Epithelial cell of proximal tubule (primary cell): ENCODE results near the gene FBXL7. TPM values are rescaled to one million over a fixed set of nuclear protein-coding genes. Genes with fewer than 3 reads are reported as not detected.

Experiments
- DNase-seq: peaks from one replicate; pipeline ENCODE4 v3.0.0-alpha.2; 2011; ENCODE audit warnings: low read depth
- H3K4me3 ChIP-seq: 2 replicates; pipeline ENCODE4 v1.5.1; 2011; ENCODE audit warnings: low read depth, mild to moderate bottlenecking, low read length
- total RNA-seq: library from RNA; depleted of rRNA; stranded (reverse); fragments of >200 nt; gene quantifications from 2 replicates; pipeline ENCODE4 v1.2.3, GENCODE V29; 2015
- TF ChIP-seq, protein P1 (sequence below): conservative IDR thresholded peaks from 2 replicates; pipeline ENCODE4 v1.5.1; 2012; ENCODE audit warnings: low read depth, mild to moderate bottlenecking, low read length

The FBXL7 gene
- total RNA-seq, 1 donor from 2014 or later = 5.6 TPM

DNA sequence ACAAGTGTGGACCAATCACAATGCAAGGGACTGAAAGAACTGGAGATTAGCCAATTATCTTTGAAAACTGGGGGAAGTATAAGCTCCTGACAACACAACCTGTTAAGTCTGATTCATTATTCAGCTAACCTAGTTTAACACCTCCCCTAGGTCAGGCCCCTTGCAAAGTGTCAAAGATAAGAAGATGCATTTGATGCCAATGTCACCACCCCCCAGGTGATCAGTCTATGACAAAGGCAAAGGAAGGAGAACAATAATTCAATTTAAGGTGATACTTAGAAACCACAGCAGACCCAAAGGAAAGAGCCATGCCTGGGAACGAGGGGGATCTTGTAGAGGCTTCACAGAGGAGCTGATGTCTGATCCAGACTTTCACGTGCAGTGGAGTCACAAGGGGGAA is 137.9 kb downstream of the FBXL7 start:
- H3K4me3 ChIP-seq = no peak overlapping the region
- TF ChIP-seq, protein P1, sequence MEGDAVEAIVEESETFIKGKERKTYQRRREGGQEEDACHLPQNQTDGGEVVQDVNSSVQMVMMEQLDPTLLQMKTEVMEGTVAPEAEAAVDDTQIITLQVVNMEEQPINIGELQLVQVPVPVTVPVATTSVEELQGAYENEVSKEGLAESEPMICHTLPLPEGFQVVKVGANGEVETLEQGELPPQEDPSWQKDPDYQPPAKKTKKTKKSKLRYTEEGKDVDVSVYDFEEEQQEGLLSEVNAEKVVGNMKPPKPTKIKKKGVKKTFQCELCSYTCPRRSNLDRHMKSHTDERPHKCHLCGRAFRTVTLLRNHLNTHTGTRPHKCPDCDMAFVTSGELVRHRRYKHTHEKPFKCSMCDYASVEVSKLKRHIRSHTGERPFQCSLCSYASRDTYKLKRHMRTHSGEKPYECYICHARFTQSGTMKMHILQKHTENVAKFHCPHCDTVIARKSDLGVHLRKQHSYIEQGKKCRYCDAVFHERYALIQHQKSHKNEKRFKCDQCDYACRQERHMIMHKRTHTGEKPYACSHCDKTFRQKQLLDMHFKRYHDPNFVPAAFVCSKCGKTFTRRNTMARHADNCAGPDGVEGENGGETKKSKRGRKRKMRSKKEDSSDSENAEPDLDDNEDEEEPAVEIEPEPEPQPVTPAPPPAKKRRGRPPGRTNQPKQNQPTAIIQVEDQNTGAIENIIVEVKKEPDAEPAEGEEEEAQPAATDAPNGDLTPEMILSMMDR = no peak
- no peak for DNase-seq

DNA sequence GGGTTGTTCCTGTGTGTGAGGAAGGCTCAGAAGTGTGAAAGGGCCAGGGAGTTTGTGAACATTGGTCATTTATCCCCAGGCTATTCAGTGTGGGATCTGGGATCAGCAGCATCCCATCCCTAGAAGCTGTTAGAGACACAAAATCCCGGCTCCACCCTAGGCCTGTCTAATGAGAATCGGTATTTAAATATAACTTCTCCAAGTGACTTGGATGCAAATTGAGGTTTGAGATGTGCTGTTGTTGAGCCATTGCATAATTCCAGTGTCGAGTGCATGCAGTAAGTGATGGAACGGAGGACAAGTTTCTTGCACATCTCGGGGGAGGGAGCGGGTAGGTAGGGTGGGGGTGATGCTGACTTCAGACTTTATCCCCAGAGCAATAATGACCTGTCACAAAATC is 138.3 kb downstream of the FBXL7 start:
- no peak overlapping the region for H3K4me3 ChIP-seq
- DNase-seq = no peak
- TF ChIP-seq, protein P1 = no peak

DNA sequence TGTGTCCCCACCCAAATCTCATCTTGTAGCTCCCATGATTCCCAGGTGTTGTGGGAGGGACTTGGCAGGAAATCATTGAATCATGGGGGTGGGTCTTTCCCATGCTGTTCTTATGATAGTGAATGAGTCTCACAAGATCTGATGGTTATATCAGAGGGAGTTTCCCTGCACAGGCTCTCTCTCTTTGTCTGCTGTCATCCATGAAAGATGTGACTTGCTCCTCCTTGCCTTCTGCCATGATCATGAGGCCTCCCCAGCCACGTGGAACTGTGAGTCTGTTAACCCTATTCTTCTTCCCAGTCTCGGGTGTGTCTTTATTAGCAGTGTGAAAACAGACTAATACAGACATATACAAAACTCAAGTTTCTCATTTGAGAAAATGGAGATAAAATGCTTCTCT is 139.3 kb downstream of the FBXL7 start:
- TF ChIP-seq, protein P1 = no peak
- no peak overlapping the region for H3K4me3 ChIP-seq
- no peak for DNase-seq

DNA sequence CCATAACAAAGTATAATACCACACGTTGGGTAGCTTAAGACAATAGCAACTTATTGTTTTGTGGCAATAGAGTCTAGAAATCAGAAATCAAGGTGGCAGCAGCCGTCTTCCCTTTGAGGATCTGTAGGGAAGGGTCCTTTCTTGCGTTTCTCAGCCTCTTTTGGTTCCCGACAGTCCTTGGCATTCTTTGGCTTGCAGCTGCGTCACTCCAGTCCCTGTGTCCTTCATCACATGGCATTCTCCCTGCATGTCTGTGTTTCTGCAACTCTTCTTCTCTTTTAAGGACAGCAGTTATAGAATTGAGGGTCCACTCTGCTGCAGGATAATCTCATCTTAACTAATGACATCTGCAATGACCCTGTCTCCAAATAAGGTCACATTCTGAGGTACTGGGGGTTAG is 140.1 kb downstream of the FBXL7 start:
- no peak for DNase-seq
- H3K4me3 ChIP-seq = no peak overlapping the region
- TF ChIP-seq, protein P1 = no peak

DNA sequence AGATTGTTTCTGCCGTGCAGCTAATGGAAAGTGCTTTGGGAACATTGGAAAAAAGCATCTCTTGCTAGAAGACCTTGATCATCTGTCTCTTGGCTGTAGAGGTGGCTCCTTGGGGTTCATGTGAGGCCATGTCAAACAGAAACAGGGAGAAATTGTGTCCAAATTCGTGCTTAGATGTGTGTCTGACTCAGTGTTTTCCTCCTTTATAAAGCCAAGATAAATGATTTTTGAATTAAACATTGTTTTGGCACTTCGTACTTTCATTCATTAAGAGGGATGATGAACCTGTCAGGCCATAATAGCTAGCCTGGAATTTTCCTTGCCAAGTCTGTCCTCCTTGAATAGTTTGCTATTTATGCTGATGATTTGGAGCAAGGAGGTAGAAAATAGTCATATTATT is 143.8 kb downstream of the FBXL7 start:
- TF ChIP-seq, protein P1 = no peak
- H3K4me3 ChIP-seq = no peak overlapping the region
- no peak for DNase-seq

DNA sequence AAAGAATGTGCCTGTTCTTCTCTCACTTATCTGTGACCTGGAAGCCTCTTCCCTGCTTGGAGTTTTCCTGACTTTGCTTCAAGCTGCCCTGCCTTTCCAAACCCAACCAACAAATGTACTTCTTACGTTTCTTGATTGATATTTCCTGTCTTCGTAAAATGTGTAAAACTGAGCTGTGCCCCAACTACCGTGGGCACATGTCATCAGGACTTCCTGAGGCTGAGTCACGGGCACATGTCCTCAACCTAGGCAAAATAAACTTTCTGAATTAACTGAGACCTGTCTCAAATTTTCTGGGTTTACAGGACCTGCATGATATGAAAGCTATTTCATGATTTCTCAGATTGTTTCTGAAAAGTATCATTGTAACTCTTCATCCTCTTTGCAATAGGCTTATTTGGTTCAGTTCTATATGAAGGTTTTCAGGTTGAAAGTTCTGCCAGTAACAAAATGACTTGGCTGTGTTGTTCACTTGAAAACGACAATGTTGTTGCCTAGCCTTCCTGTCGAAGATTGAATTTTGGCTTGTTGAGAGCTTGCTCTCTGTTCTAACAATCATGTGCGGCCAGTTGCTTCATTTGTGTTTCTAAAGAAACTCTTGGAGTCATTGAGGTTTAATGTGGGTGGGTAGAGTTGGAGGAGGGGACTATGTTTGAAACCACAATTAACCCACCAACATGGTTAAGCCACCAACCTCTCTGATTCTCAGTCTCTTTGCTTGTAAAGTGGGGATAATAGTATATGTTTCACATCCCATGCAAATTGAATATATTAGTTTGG is 145.6 kb downstream of the FBXL7 start:
- TF ChIP-seq, protein P1 = no peak
- no peak for DNase-seq
- H3K4me3 ChIP-seq = no peak overlapping the region

DNA sequence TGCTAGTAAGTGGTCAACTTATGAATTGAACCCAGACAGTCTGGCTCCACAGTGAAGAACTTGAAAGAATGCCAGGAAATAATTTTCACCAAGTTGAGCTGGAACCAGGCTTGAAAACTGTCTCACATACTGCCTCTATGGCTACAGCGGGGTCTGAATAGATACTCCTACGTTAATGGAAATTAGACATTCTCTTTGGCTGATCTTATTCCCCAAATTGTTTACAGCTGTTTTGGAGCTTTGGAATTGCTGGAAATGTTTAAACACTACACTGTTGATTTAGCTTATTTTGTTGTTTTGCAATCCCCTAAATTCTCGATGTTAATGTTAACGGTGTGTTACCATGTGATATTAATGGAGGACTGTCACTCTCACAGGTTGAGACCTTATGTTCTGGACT is 146.4 kb downstream of the FBXL7 start:
- TF ChIP-seq, protein P1 = no peak
- no peak for DNase-seq
- H3K4me3 ChIP-seq = no peak overlapping the region
